SW480 (cell line): ENCODE results near the gene TRIO.
"Not testable (repeated sequence)": the region's sequence is repeated elsewhere in the genome, so short reads cannot be mapped to it uniquely, and the experiment has no call there.

Source experiments
- DNase-seq: peaks from one replicate; pipeline ENCODE4 v3.0.0-alpha.2; 2016; ENCODE audit warnings: low spot score

The TRIO gene

DNA sequence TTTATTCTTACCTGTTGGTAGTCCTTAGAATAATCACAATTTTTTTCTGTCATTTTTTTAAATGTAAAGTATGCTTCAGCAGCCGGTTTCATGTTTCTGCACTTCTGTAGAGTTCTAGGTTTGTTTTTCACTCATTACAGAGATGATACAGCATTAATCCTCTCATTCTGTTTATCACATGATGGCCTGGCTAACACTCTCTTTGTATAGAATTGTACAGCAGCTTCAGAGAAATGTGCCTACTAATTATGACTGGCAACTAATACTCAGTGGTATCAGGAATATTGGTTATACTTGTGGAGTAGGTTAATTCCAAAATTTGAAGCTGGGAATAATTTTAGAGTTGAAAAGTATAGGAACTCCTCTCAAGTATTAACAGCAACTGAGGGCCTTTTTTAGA lies 245.6 kb downstream of the TRIO start:
- DNase-seq: no peak

GRCh38 chr5:14392552-14392951 lies 249.4 kb downstream of the TRIO start:
- not testable (repeated sequence) for DNase-seq

- DNase-seq: no peak
Observed at GRCh38 chr5:14394365-14394764, 251.2 kb downstream of the TRIO start.

GRCh38 chr5:14395411-14395810 lies 252.3 kb downstream of the TRIO start:
- DNase-seq: no peak

DNA sequence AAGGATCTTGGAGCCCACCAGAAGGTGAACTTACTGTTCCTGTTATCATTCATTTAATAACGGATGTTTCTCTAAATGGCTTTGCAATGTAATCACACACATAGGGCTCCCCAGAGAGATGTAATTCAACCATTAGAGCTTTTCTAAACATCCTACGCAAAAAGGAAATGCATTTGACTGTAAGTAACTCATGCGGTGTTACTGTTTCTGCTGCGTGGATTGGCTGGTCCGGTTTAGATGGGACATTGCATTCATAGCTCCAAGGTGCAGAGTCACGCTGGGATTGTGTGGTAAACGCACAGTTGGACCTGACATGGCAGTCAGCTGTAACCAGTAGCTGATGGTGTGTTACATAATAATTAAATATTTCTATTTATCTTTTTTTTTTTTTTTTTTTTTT lies 252.9 kb downstream of the TRIO start:
- no peak for DNase-seq

DNA sequence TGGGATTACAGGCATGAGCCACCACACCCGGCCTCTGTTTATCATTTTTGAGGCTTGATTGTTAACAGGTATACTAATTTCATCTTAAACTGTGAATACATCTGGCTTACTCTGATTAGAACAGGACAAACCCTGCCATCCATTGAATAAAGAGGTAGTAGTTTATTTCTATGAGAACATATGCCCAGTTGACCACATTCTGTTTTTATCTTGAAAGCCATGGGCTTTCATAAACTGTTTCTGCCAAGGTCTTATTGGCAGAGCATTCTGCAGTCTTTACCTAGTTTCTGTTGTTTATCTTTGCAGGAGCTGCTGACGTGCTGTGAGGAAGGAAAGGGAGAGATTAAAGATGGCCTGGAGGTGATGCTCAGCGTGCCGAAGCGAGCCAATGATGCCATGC lies 253.6 kb downstream of the TRIO start:
- DNase-seq: no peak

- DNase-seq: no peak
Observed at GRCh38 chr5:14397717-14398116, 254.6 kb downstream of the TRIO start.

DNA sequence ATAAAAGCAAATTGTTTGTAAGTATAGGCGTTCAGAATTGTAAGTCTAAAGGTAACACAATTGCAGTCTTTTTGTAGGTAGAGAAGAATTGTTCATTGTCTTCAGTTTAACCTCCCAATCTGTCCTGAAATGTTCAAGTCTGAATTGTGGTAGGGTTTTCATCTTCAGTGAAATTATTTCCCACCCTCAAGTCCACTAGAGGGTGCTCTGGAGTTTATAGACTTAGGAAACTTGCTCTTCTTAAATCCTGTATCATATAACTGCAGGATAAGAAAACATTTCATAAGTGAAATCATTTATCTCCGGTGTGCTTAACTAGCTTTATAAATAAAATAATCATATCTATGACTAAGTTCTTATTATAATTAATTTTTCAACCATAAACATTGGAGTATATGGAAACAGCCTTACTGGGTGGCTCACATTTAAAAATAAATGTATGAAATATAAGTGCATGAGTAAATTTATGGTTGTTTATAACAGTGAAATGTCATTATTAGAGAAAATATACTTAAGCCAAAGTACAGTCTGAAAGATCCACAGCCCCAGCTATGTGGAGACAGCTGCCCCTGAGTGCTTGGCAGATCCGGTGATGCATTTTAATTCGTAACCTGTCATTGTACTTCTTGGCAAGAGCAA lies 256.0 kb downstream of the TRIO start:
- peak; percentile 51 for DNase-seq

GRCh38 chr5:14400085-14400484 lies 256.9 kb downstream of the TRIO start:
- DNase-seq: no peak

- no peak for DNase-seq
Observed at GRCh38 chr5:14400611-14401010, 257.5 kb downstream of the TRIO start.

DNA sequence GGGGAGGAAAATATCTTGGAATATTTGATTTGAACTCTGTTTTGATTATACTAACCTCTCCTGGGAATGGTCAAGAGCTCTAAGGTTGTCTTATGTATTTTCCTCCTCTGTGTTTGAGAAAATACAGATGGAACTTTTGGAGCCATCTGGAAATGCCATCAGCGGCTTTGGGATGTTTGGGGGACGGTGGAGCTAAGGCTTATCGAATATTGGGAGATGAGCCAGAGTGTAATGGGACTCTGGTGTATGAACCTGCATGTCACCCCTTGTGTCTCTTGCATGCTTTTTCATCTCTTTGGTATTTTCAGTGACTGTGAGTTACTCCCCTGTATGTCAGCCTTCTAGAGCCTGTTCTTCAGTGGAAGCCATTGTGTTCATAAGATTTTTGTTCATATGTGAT lies 258.5 kb downstream of the TRIO start:
- DNase-seq: no peak

DNA sequence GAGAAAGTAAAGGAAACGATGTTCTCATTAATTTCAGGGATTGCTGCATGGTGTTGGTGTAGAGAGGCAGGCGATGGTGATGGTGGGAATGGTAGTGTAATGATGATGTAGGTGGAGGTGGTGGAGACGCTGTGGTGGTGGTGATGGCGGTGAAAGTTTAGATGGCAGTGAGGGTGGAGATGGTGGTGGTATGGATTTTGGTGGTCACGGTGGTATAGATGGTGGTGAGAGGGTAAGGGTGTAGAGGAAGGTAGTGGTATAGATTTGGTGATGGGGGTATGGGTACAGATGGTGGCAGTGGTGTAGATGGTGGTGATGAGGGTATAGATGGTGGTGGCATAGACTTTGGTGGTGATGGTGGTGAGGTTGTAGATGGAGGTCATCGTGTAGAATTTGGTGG lies 259.3 kb downstream of the TRIO start:
- no peak for DNase-seq

- DNase-seq: no peak
Observed at GRCh38 chr5:14404780-14405179, 261.6 kb downstream of the TRIO start.

DNA sequence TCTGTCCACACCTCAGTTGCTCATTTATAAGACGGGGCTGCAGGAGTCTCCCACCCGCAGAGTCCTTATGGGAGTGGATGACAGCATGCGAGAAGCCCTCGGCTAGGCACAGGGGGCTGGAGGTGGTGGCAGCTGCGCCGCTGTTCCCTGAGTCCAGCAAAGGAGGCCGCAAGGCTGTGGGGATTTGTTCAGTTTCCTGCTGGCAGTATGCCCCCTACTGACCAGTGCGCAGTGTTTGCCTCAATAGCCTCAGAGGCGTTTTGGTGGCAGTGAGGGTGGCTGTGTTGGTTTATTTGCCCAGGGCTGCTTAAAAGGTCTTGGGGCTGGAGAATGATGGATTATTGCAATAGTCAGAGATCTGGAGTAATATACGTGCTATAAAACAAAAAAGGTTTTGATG lies 262.1 kb downstream of the TRIO start:
- no peak for DNase-seq

GRCh38 chr5:14405706-14406553 lies 262.8 kb downstream of the TRIO start:
- DNase-seq: no peak

- DNase-seq: no peak
Observed at GRCh38 chr5:14406554-14406849, 263.4 kb downstream of the TRIO start.

DNA sequence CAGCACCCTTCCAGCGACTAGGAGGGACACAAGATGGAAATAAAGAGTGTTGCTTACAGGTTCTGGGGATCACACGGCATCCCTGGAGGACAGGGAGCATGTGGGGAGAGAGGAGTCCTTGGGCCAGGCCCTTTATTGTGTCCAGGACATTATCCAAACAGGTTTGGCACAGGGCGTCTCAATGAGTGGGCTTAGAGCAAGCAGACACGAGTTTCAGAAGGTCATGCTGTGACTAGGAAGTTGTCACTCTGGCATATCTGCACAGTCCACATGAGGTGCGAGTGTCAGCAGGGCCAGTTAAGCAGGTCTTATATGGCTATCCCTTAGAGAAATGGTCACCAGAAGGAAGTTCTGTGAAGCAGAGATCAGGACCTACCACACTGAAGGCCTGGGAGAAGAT lies 263.9 kb downstream of the TRIO start:
- no peak for DNase-seq

GRCh38 chr5:14407746-14408175 lies 264.6 kb downstream of the TRIO start:
- DNase-seq: no peak

GRCh38 chr5:14408969-14409586 lies 265.9 kb downstream of the TRIO start:
- no peak for DNase-seq

DNA sequence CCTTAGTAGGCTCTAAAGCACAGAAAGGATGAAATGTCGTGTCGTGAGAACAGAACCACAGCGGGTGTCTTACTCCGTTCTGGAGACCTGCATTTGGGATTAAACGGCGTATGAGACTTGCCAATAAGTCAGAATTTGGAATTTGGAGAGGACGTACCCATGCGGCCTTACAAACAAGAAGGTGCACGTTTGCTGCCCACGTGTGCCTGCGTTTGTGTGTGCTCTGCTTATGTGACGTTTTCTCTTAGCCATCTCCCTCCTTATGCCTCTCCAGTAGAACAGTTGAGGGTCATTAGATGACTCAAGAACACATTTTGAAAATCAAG lies 266.9 kb downstream of the TRIO start:
- DNase-seq: no peak

DNA sequence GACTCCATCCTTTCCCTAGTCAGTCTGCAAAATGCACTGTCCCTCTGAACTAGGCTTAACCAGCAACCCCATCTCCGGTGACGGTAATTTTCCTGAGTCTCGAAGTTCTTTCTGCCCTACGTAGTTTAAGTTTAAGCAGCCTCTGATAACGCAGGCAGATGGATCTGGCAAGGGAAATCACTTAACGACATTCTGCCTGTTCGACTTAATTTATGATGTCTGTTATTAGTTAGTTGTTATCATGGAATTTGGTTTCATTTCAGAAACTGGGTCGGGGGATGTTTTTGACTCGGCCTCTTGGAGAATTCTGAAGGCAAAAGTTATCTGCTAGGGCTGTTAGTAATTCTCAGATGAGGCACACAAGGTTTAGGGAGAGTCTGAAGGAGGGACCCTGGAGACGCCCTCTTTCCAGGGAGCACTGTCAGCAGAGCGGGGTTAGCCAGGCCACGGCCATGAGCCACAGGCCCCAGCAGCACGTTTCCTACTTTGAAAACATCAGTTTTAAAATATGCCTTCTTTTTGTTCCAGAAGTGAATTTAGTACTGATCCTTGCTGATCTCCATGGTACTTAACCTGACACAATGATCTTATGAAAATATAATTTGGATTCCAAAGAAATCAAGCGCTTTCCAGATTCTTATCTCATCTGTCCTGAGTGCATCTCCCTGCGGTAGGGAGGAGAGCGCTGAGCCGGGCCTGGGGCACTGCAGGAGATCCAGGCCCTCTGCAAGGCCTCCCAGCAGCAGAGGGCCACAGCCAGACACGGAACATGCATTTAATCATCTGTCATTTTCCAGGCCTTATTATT lies 267.5 kb downstream of the TRIO start:
- no peak for DNase-seq

DNA sequence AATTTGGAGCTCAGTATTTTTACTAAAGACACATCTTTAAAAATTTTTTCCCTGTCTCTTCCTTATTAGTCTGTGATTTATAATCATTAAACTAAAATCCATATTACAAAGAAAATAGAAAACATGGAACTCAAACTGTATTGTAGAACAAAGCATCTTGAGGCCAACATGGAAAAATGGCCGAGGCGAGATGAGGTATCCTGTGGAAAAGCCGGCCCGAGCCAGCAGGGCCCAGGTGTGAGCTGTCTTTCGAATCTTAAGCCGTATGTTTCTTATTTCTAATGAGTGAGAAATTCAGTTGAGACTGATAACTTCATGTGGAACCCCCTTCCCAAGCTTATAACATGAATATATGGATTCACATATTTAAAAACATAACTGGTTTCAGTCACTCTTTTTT lies 268.1 kb downstream of the TRIO start:
- DNase-seq: no peak

GRCh38 chr5:14413331-14413750 lies 270.2 kb downstream of the TRIO start:
- DNase-seq: no peak
